Measurements from ENCODE around the gene CABLES2. TPM values are rescaled to one million over a fixed set of nuclear protein-coding genes. Genes with fewer than 3 reads are reported as not detected.

The CABLES2 gene
- total and polyA plus RNA-seq, 9 of the 15 experiments (the other 6 are each of a cell fraction or from before 2014, with no cell fraction given), result 0.46 to 4.2 (median 1.6) TPM

- POLR2A ChIA-PET, result interaction anchor here (0.6 kb wide), 1 partner anchor 772 kb away, joined by 3 read pairs; no protein-coding TSS in a partner anchor
- 13% methylated on average over 17 of the region's 24 CpGs for WGBS (ENCODE audit: insufficient coverage, low coverage, missing lambda C conversion rate)
- in situ Hi-C loops (cut with MboI), result loop anchor here (5.0 to 10.0 kb wide), 2 partner anchors 77 to 199 kb away; no protein-coding TSS in a partner anchor
These were observed 8.4 kb upstream of the CABLES2 start for GRCh38 chr20:62415354-62416111.

More at GRCh38 chr20:62415354-62416111, 8.4 kb upstream of the CABLES2 start:
- Histone ChIP-seq H3K9me1 (ENCODE audit: control insufficient read depth, insufficient read depth, low read length) (peaks cover 3% of the 10 kb centered on the region), H3K9ac (ENCODE audit: insufficient read depth in 1 of 2, low read depth in 2 of 2, low read length in 2 of 2) (no peak overlapping the region; a peak in 1 of 4 replicates), H2AFZ (ENCODE audit: low read depth, low read length) (no peak overlapping the region), H3K27ac (ENCODE audit: extremely low read depth, low read depth, low read length) (no peak overlapping the region), H3K27me3 (ENCODE audit: control insufficient read depth in 2 of 2, insufficient read depth in 2 of 2, low read length in 2 of 2) (peaks cover 10 to 31% of the 10 kb centered on the region in 2 experiments; a peak in 4 of 5 replicates), H3K79me2 (ENCODE audit: control insufficient read depth, insufficient read depth, low read length) (no peaks in the 10 kb centered on the region), H4K20me1 (replicated peaks; ENCODE audit: control insufficient read depth, insufficient read depth, low read length) (0 out of 2 replicates have a peak, but pooled peaks cover 6% of the 10 kb centered on the region), H3K4me2 (ENCODE audit: insufficient read depth, low read length) (no peak overlapping the region), H3K4me3 (no peak overlapping the region), H3K9me3 (replicated peaks; ENCODE audit: control insufficient read depth, insufficient read depth, low read depth, low read length) (no peaks in the 10 kb centered on the region), H3K4me1 (replicated peaks in 1 of 2; ENCODE audit: control insufficient read depth in 2 of 2, insufficient read depth in 2 of 2, low read length in 2 of 2) (peaks cover 8 to 89% of the 10 kb centered on the region in 2 experiments; a peak in 4 of 5 replicates), H3K36me3 (ENCODE audit: control insufficient read depth, insufficient read depth, low read length) (no peaks in the 10 kb centered on the region)
- intact Hi-C loops (cut with micrococcal nuclease), result no loop called here
- FAIRE-seq (no peak), ATAC-seq (no peak), DNase-seq (ENCODE audit: extremely low read depth in 1 of 4, low spot score in 3 of 4) (no peak)
- CTCF ChIA-PET (ENCODE audit: low intra/inter-chr PET ratio), result no interaction called here
- no TSS peak for BruUV-seq (replicated peaks)
- TF ChIP-seq SETDB1 (IDR thresholded peaks at IDR 0.05; ENCODE audit: low read length), result no peak
- no peak for TF ChIP-seq HCFC1 (IDR thresholded peaks at IDR 0.05; ENCODE audit: low read depth, low read length)
- no peak for TF ChIP-seq ZNF121 (CRISPR knock-in tag; conservative IDR thresholded peaks at IDR 0.05)
- no peak for TF ChIP-seq SIN3B (IDR thresholded peaks at IDR 0.05; ENCODE audit: low read depth)
- TF ChIP-seq NR2C2 (CRISPR knock-in tag; IDR thresholded peaks at IDR 0.05), result no peak
- no peak for TF ChIP-seq NR2C2 (tag; IDR thresholded peaks at IDR 0.05)
- TF ChIP-seq MAFG (tag; conservative IDR thresholded peaks at IDR 0.05), result no peak
- no peak for TF ChIP-seq SMAD1 (IDR thresholded peaks at IDR 0.05; ENCODE audit: low read depth, low read length, partially characterized antibody)
- TF ChIP-seq TARDBP (IDR thresholded peaks at IDR 0.05), result no peak
- TF ChIP-seq TCF15 (CRISPR knock-in tag; IDR thresholded peaks at IDR 0.05), result no peak
- TF ChIP-seq PURB (CRISPR knock-in tag; IDR thresholded peaks at IDR 0.05; ENCODE audit: low read depth), result no peak
- TF ChIP-seq GTF2E2 (tag; IDR thresholded peaks at IDR 0.05), result no peak
- TF ChIP-seq SMARCE1 (IDR thresholded peaks at IDR 0.05), result no peak
- no peak for TF ChIP-seq FOXJ3 (CRISPR knock-in tag; IDR thresholded peaks at IDR 0.05)
- TF ChIP-seq SP1 (CRISPR knock-in tag; IDR thresholded peaks at IDR 0.05), result no peak
- TF ChIP-seq TAF15 (IDR thresholded peaks at IDR 0.05; ENCODE audit: low read depth, low read length), result no peak
- TF ChIP-seq ARID3B (CRISPR knock-in tag; IDR thresholded peaks at IDR 0.05; ENCODE audit: borderline replicate concordance), result no peak
- no peak for TF ChIP-seq WHSC1 (IDR thresholded peaks at IDR 0.05; ENCODE audit: low read length)
- TF ChIP-seq ZNF324 (CRISPR knock-in tag; IDR thresholded peaks at IDR 0.05), result no peak

Data from K562 (cell line).